HepG2 (cell line): ENCODE results near the gene IGHMBP2. TPM values are rescaled to one million over a fixed set of nuclear protein-coding genes. Genes with fewer than 3 reads are reported as not detected.

ENCODE experiments used
- ATAC-seq: fragments of 200-7000 bp; cut with Tn5 transposase; 3 replicates; pipeline ENCODE4 v1.9.1; 2020; ENCODE audit warnings: mild to moderate bottlenecking, moderate library complexity
- BruUV-seq: library from RNA; stranded (reverse); fragments of 400-500 nt; replicated peaks from 2 replicates; lab custom pipeline; 2021; lab: Mats Ljungman, UMichigan
- CTCF ChIA-PET: fragments of 300-600 bp; formaldehyde crosslinking; extraction: SDS; loops from one replicate; lab custom pipeline; 2021; ENCODE audit warnings: low total read pairs, inconsistent platforms, low intra/inter-chr PET ratio; lab: Yijun Ruan, JAX
- POLR2A ChIA-PET: fragments of 350-600 bp; sonication (Branson Sonifier 250); formaldehyde crosslinking; loops from one replicate; lab custom pipeline; 2020; ENCODE audit warnings: antibody characterized with exemption, inconsistent platforms; lab: Yijun Ruan, JAX
- DNase-seq: peaks from one replicate; pipeline ENCODE4 v3.0.0-alpha.2; 2015; ENCODE audit warnings: low spot score
- FAIRE-seq: peaks from 3 replicates; lab custom pipeline; 2011; peaks lifted over from hg19 to GRCh38; lab: Jason Lieb, UNC
- H2AFZ ChIP-seq: one replicate; pipeline ENCODE4 v1.6.1; 2011; ENCODE audit warnings: low read length, inconsistent platforms
- H3K27ac ChIP-seq: fragments of 300-600 bp; 3 replicates; pipeline ENCODE4 v1.8.0; 2011; ENCODE audit warnings: mixed run types, mild to moderate bottlenecking, mixed read lengths, low read length, inconsistent platforms; ENCODE audit not compliant: insufficient read depth; ENCODE audit errors: extremely low read length
- H3K27me3 ChIP-seq, 2 experiments: fragments of 200-600 bp in 1 of 2; 2 replicates in 1 of 2; 3 replicates in 1 of 2; pipeline versions ENCODE4 v1.6.0 to v1.8.0; 2011; ENCODE audit warnings: low read length in 2 of 2, mild to moderate bottlenecking in 2 of 2, moderate library complexity in 2 of 2, inconsistent platforms in 1 of 2; ENCODE audit not compliant: insufficient read depth in 2 of 2, control insufficient read depth in 1 of 2
- H3K36me3 ChIP-seq, 2 experiments: fragments of 200-600 bp in 1 of 2; replicated peaks in 1 of 2; 2 replicates in 1 of 2; 3 replicates in 1 of 2; pipeline versions ENCODE4 v1.5.1 to v1.8.0; 2011; ENCODE audit warnings: low read length in 2 of 2, inconsistent platforms in 1 of 2; ENCODE audit not compliant: insufficient read depth in 2 of 2, control insufficient read depth in 1 of 2
- H3K4me1 ChIP-seq: 2 replicates; pipeline ENCODE4 v1.5.1; 2012; ENCODE audit warnings: low read length, inconsistent platforms; ENCODE audit not compliant: insufficient read depth
- H3K4me2 ChIP-seq: 2 replicates; pipeline ENCODE4 v1.6.0; 2011; ENCODE audit warnings: low read depth, low read length, inconsistent platforms
- H3K4me3 ChIP-seq, 3 experiments: fragments of 200-600 bp in 1 of 3; sonication (generic), shearing (Covaris generic) in 1 of 3; replicated peaks in 1 of 3; 2 replicates each; pipeline ENCODE4 v1.5.1; 2011 to 2016; ENCODE audit warnings: low read length in 3 of 3, inconsistent platforms in 2 of 3, low read depth in 2 of 3, mild to moderate bottlenecking in 2 of 3, control low read depth in 1 of 3, mixed read lengths in 1 of 3; ENCODE audit not compliant: insufficient read depth in 1 of 3
- H3K79me2 ChIP-seq: one replicate; pipeline ENCODE4 v1.6.1; 2011; ENCODE audit warnings: low read length, inconsistent platforms; ENCODE audit not compliant: insufficient read depth
- H3K9ac ChIP-seq: 2 replicates; pipeline ENCODE4 v1.6.0; 2011; ENCODE audit warnings: mild to moderate bottlenecking, low read depth, low read length, inconsistent platforms; ENCODE audit not compliant: insufficient read depth
- H3K9me3 ChIP-seq: 2 replicates; pipeline ENCODE4 v1.5.1; 2012; ENCODE audit warnings: mild to moderate bottlenecking, low read length
- H4K20me1 ChIP-seq: 2 replicates; pipeline ENCODE4 v1.6.0; 2011; ENCODE audit warnings: inconsistent platforms, mild to moderate bottlenecking, low read length, moderate library complexity; ENCODE audit not compliant: insufficient read depth
- CTCF ChIP-seq: sonication (generic); formaldehyde crosslinking; IDR thresholded peaks from 2 replicates; pipeline ENCODE4 v1.5.0; 2020; ENCODE audit warnings: mild to moderate bottlenecking, missing genetic modification reagents, moderate library complexity
- KAT2B ChIP-seq: fragments of 150-350 bp; IDR thresholded peaks from 2 replicates; pipeline ENCODE4 v1.6.1; 2014; ENCODE audit warnings: low read depth, low read length, borderline replicate concordance
- KLF16 ChIP-seq, 2 experiments: sonication (generic) in 1 of 2; formaldehyde crosslinking in 1 of 2; IDR thresholded peaks; 2 replicates each; pipeline versions ENCODE4 v1.6.1 to v1.8.0; 2016 to 2023; ENCODE audit warnings: missing genetic modification reagents in 2 of 2, missing compliant biosample characterization in 1 of 2
- ZNF329 ChIP-seq: sonication (generic); formaldehyde crosslinking; IDR thresholded peaks from 2 replicates; pipeline ENCODE4 v1.9.0; 2021; ENCODE audit warnings: low read depth, mild to moderate bottlenecking, missing genetic modification reagents
- WGBS: methylation state at CpG from one replicate; pipeline ENCODE4 v1.1.6; 2017; ENCODE audit warnings: low lambda C conversion rate; 5-methylcytosine and 5-hydroxymethylcytosine counted together
- in situ Hi-C: cut with HindIII; loops from 2 replicates; pipeline ENCODE4 v1.10.0; 2017; ENCODE audit warnings: low pct_unique_long_range_greater_than_20kb; ENCODE audit not compliant: extremely low pct_ligation_motif_present
- intact Hi-C: fragments of 100-400 bp; cut with micrococcal nuclease; formaldehyde crosslinking; loops from one replicate; pipeline ENCODE4 v1.10.0; 2022; ENCODE audit not compliant: unreplicated experiment
- polyA plus RNA-seq, 8 experiments: library from polyadenylated mRNA; depleted of rRNA in 3 of 8; stranded (reverse) in 7 of 8; unstranded in 1 of 8; fragments of >200 nt; fragmentation: Illumina TruSeq in 4 of 8; extraction: Trizol in 4 of 8; gene quantifications; 2 replicates each; pipeline versions ENCODE4 v1.2.1 to v1.2.3, GENCODE V29; 2011 to 2016; ENCODE audit warnings: low read depth in 4 of 8, missing spikeins in 1 of 8, mixed read lengths in 1 of 8; ENCODE audit not compliant: insufficient read depth in 1 of 8
- total RNA-seq, 5 experiments: library from RNA; depleted of rRNA; stranded (reverse); fragments of >200 nt; fragmentation: Illumina TruSeq; extraction: Trizol; gene quantifications; 2 replicates each; pipeline ENCODE4 v1.2.3, GENCODE V29; 2016; ENCODE audit warnings: low read depth in 1 of 5

Gene IGHMBP2
- total and polyA plus RNA-seq, 2 of the 13 experiments (the other 11 are each of a cell fraction or from before 2014, with no cell fraction given), result 8.9 to 9.9 TPM

GRCh38 chr11:68966894-68967780 lies 63.4 kb downstream of the IGHMBP2 start:
- H3K27ac ChIP-seq, result no peak overlapping the region
- ATAC-seq, result no peak
- no peak overlapping the region for H3K4me2 ChIP-seq
- ChIA-PET CTCF (no interaction called here), POLR2A (no interaction called here)
- H3K4me3 ChIP-seq, result no peak overlapping the region
- no peak overlapping the region for H2AFZ ChIP-seq
- BruUV-seq, result no TSS peak
- H3K79me2 ChIP-seq, result no peaks in the 10 kb centered on the region
- no peaks in the 10 kb centered on the region for H3K9me3 ChIP-seq
- intact Hi-C loops (no loop called here), in situ Hi-C loops (no loop called here)
- H3K27me3 ChIP-seq, result peaks cover 0 to 16% of the 10 kb centered on the region in 2 experiments; a peak in 3 of 5 replicates
- no peak for DNase-seq
- H3K9ac ChIP-seq, result no peak overlapping the region
- TF ChIP-seq ZNF329 (CRISPR knock-in tag) (peak; percentile 95), KAT2B (no peak)
- H3K4me1 ChIP-seq, result no peaks in the 10 kb centered on the region
- H3K36me3 ChIP-seq, result no peaks in the 10 kb centered on the region
- no peaks in the 10 kb centered on the region for H4K20me1 ChIP-seq
- 40% methylated on average over 8 of the region's 9 CpGs for WGBS
- FAIRE-seq, result no peak

- Histone ChIP-seq H3K9me3 (no peaks in the 10 kb centered on the region), H3K4me2 (no peak overlapping the region), H3K79me2 (no peaks in the 10 kb centered on the region), H3K9ac (no peak overlapping the region), H2AFZ (no peak overlapping the region), H3K4me1 (no peaks in the 10 kb centered on the region), H3K4me3 (no peak overlapping the region)
- intact Hi-C loops, result no loop called here
- 53% methylated on average over 27 of the region's 29 CpGs for WGBS
- POLR2A ChIA-PET, result no interaction called here
- FAIRE-seq (no peak), DNase-seq (no peak)
- in situ Hi-C loops, result no loop called here
- no TSS peak for BruUV-seq
- peak; percentile 30; the same call in 1 of the 2 replicates for TF ChIP-seq CTCF (CRISPR knock-in tag)
- no peak for TF ChIP-seq KLF16 (CRISPR knock-in tag; IDR thresholded peaks at IDR 0.05)
- TF ChIP-seq, all 625 proteins: peak for 1
- H3K36me3 ChIP-seq, result no peaks in the 10 kb centered on the region
- no peak for ATAC-seq
- no peak overlapping the region for H3K27ac ChIP-seq
- peaks cover 0 to 16% of the 10 kb centered on the region in 2 experiments; a peak in 4 of 5 replicates for H3K27me3 ChIP-seq
- no peaks in the 10 kb centered on the region for H4K20me1 ChIP-seq
- CTCF ChIA-PET, result no interaction called here
Measured at GRCh38 chr11:68968306-68969250, 64.9 kb downstream of the IGHMBP2 start.
